ENCODE results near the gene OR51Q1.

Gene OR51Q1, protein sequence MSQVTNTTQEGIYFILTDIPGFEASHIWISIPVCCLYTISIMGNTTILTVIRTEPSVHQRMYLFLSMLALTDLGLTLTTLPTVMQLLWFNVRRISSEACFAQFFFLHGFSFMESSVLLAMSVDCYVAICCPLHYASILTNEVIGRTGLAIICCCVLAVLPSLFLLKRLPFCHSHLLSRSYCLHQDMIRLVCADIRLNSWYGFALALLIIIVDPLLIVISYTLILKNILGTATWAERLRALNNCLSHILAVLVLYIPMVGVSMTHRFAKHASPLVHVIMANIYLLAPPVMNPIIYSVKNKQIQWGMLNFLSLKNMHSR

DNA sequence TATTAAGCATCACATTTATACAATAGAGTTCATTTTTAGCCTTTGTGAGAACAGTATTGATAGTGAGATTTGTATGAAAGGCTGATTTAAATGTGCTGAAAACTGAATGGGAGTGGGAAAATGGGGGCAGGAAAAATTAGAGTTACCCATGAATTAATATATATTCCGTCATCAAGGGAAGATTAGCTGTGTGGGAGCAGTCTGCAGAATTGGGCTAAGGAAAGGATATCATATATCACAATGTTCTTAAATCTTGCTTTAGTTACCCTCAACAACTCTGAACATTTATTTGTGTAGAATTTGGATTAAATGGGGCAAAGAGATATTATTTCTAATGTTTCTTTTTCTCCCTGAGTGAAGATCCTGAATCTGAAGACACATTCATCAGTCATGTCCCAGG lies at the start of gene OR51Q1:
Gene OR51Q1 (plus strand): TSS at position 301 of the 400 bp plus-strand sequence. CDS start 90 bp downstream, at position 391.
- no peak within 1 kb of the TSS for H3K27ac ChIP-seq (ENCODE audit: low read depth, low read length)
- no peaks in the 10 kb centered on the region for H3K4me1 ChIP-seq (ENCODE audit: control insufficient read depth, insufficient read depth, low read length)
- H3K4me3 ChIP-seq (ENCODE audit: low read length): no peak within 1 kb of the TSS
- H3K9ac ChIP-seq (ENCODE audit: low read length): no peak within 1 kb of the TSS
- H3K36me3 ChIP-seq (ENCODE audit: control insufficient read depth, insufficient read depth, low read length): no peaks in the 10 kb centered on the region
- H3K27me3 ChIP-seq (ENCODE audit: control insufficient read depth, insufficient read depth, low read length): no peaks in the 10 kb centered on the region

DNA sequence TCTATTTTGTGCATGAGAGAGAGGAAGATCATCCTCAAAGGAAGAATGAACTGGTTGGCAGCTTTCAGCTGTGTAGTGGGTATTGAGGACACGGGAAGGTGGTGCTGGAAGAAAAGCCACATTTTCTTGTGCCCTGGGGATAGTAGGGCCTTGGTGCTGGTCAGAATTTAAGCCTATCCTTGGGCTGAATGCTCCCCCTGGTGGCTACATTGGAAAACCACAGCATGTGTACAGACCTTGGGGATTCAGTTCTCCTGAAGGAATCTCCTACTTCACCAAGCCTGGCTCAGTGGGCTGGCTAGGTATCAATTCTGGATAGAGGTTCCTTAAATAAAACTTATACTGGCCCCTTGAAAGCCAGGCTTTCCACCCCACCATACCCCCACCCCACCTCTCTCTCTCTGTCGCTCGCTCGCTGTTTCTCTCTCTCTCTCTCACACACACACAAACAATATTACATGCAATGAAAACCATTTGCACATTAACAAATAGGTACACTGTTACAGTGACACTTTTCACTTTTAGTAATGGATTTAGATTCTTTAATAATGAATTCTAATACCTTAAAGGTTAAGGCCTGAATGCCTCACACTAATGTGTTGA lies 41.1 kb upstream of the OR51Q1 start:
- Histone ChIP-seq H3K27me3 (ENCODE audit: control insufficient read depth, insufficient read depth, low read length) (no peaks in the 10 kb centered on the region), H3K27ac (ENCODE audit: low read depth, low read length) (no peak overlapping the region), H3K36me3 (ENCODE audit: control insufficient read depth, insufficient read depth, low read length) (no peaks in the 10 kb centered on the region), H3K9ac (ENCODE audit: low read length) (no peak overlapping the region), H3K4me1 (ENCODE audit: control insufficient read depth, insufficient read depth, low read length) (no peaks in the 10 kb centered on the region), H3K4me3 (ENCODE audit: low read length) (no peak overlapping the region)

DNA sequence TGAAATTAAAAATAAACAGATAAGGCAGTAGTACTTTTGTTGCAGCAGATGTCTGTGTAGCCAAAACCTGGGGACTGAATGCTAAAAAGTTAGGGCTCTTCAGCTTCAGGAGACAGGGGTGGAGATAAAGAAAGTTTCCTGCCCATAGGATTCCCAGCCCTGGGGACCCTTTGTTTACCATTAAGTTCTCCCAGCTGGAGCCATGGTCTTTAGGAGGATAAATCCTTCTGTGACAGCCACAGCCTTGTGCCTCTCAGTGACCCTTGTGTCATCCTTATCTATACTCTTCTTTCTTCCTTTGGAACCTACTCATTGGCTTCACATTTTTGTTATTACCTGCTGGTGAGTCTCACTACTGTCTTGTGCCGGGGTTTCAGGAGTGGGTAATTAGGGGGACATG lies 38.3 kb upstream of the OR51Q1 start, which contains the start of gene OR51M1:
Gene OR51M1 (plus strand): TSS at position 237 of the 400 bp plus-strand sequence. CDS start 5,587 bp downstream, outside the sequence.
- H3K4me3 ChIP-seq (ENCODE audit: low read length): no peak within 1 kb of the TSS

DNA sequence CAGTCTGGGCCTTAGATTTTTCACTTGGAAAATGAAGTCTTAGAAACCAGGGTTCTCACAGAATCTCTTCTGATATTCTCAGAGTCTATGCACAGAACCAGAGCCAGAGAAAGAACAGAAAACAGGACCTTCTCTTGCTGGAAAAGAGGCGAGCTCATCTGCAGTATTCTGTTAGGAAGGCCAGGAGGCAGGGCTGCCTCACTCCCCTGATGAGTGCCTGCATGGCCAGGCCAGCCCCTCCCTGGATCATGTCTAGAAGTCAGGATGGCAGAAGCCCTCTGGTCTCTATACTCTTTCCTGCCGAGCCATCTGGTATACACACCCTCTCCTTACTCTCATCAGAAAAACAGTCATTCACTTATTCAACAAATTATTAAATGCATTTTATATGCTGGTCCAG lies 37.6 kb upstream of the OR51Q1 start:
- H3K27ac ChIP-seq (ENCODE audit: low read depth, low read length): no peak overlapping the region
- H3K4me3 ChIP-seq (ENCODE audit: low read length): no peak overlapping the region
- H3K9ac ChIP-seq (ENCODE audit: low read length): no peak overlapping the region
- no peaks in the 10 kb centered on the region for H3K4me1 ChIP-seq (ENCODE audit: control insufficient read depth, insufficient read depth, low read length)
- H3K27me3 ChIP-seq (ENCODE audit: control insufficient read depth, insufficient read depth, low read length): no peaks in the 10 kb centered on the region
- H3K36me3 ChIP-seq (ENCODE audit: control insufficient read depth, insufficient read depth, low read length): no peaks in the 10 kb centered on the region

More for the DNA sequence above, 38.3 kb upstream of the OR51Q1 start, which contains the start of gene OR51M1:
- no peaks in the 10 kb centered on the region for H3K4me1 ChIP-seq (ENCODE audit: control insufficient read depth, insufficient read depth, low read length)
- H3K9ac ChIP-seq (ENCODE audit: low read length): no peak within 1 kb of the TSS
- no peaks in the 10 kb centered on the region for H3K27me3 ChIP-seq (ENCODE audit: control insufficient read depth, insufficient read depth, low read length)
- no peak within 1 kb of the TSS for H3K27ac ChIP-seq (ENCODE audit: low read depth, low read length)
- no peaks in the 10 kb centered on the region for H3K36me3 ChIP-seq (ENCODE audit: control insufficient read depth, insufficient read depth, low read length)

DNA sequence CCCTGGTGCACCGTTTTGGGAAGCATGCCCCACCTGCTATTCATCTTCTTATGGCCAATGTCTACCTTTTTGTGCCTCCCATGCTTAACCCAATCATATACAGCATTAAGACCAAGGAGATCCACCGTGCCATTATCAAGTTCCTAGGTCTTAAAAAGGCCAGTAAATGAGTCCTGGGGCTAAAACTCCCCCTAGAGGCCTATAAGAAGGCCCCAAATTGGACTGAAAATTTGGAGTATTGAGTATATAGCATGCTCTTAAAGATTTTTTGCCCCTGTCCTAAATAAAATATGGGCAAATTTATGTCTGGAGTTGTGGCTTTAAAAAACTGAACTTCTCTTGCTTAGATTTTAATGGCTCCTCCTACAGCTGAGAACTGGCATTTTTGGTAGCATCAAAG lies 31.7 kb upstream of the OR51Q1 start:
- H3K4me3 ChIP-seq (ENCODE audit: low read length): no peak overlapping the region
- no peak overlapping the region for H3K9ac ChIP-seq (ENCODE audit: low read length)
- H3K27me3 ChIP-seq (ENCODE audit: control insufficient read depth, insufficient read depth, low read length): no peaks in the 10 kb centered on the region
- H3K4me1 ChIP-seq (ENCODE audit: control insufficient read depth, insufficient read depth, low read length): no peaks in the 10 kb centered on the region
- no peak overlapping the region for H3K27ac ChIP-seq (ENCODE audit: low read depth, low read length)
- no peaks in the 10 kb centered on the region for H3K36me3 ChIP-seq (ENCODE audit: control insufficient read depth, insufficient read depth, low read length)

DNA sequence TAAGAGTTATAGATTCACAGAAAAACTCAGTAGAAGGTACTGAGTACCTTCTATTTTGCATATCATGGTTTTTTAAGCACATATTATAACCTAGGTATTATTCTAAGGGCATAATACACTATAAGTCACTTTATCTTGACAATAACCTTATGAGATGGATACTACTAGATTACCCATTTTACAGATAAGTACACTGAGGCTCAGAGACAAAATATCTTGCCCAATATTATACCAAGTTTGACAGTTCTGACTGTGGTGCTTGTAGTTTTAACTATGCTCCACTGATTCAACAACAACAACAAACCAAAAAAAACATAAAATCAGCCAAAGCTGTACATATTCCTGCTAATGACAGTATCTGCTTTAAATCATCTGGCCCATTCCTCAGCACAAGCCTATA lies 27.8 kb upstream of the OR51Q1 start:
- Histone ChIP-seq H3K27ac (ENCODE audit: low read depth, low read length) (no peak overlapping the region), H3K36me3 (ENCODE audit: control insufficient read depth, insufficient read depth, low read length) (no peaks in the 10 kb centered on the region), H3K9ac (ENCODE audit: low read length) (no peak overlapping the region), H3K4me3 (ENCODE audit: low read length) (no peak overlapping the region), H3K4me1 (ENCODE audit: control insufficient read depth, insufficient read depth, low read length) (no peaks in the 10 kb centered on the region), H3K27me3 (ENCODE audit: control insufficient read depth, insufficient read depth, low read length) (no peaks in the 10 kb centered on the region)

DNA sequence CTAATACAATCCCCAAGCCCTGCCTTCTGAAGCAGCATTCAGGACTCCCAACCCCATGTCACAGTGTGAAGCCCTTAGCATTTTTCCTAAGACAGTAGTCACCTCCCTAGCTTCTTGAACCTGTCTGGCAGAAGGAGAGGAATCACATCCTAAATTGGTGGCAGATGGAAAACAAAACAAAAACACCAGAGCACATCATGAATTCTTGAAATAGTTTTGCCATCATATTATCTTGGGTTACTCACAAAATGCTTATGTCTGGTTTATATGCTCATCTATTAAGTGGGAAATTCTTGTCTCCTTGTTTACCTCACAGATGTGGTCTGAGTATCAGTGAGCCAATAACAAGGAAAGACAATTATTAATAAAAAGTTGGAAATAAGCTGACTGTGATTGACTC lies 23.0 kb upstream of the OR51Q1 start:
- H3K36me3 ChIP-seq (ENCODE audit: control insufficient read depth, insufficient read depth, low read length): no peaks in the 10 kb centered on the region
- H3K27me3 ChIP-seq (ENCODE audit: control insufficient read depth, insufficient read depth, low read length): no peaks in the 10 kb centered on the region
- H3K4me1 ChIP-seq (ENCODE audit: control insufficient read depth, insufficient read depth, low read length): no peaks in the 10 kb centered on the region
- H3K4me3 ChIP-seq (ENCODE audit: low read length): no peak overlapping the region
- no peak overlapping the region for H3K9ac ChIP-seq (ENCODE audit: low read length)
- no peak overlapping the region for H3K27ac ChIP-seq (ENCODE audit: low read depth, low read length)

DNA sequence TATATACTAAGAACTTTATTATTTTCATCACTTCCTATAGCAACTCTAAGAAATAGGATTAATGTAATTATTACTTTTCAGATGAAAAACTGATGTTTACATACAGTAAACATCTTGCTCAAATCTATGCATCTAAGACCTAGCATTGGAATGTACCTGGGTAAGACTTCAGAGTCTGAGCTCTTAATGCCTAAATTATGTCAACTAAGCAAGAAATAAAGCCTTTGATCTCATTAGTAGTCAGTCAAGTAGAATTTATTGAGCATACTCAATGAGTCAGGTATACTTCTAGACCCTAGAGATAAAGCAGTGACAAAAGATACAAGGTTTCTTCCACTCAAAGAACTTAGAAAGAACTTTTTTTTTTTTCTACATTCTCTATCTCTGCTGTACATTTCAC lies 16.7 kb upstream of the OR51Q1 start:
- Histone ChIP-seq H3K9ac (ENCODE audit: low read length) (no peak overlapping the region), H3K4me1 (ENCODE audit: control insufficient read depth, insufficient read depth, low read length) (no peaks in the 10 kb centered on the region), H3K27ac (ENCODE audit: low read depth, low read length) (no peak overlapping the region), H3K36me3 (ENCODE audit: control insufficient read depth, insufficient read depth, low read length) (no peaks in the 10 kb centered on the region), H3K27me3 (ENCODE audit: control insufficient read depth, insufficient read depth, low read length) (no peaks in the 10 kb centered on the region), H3K4me3 (ENCODE audit: low read length) (no peak overlapping the region)

DNA sequence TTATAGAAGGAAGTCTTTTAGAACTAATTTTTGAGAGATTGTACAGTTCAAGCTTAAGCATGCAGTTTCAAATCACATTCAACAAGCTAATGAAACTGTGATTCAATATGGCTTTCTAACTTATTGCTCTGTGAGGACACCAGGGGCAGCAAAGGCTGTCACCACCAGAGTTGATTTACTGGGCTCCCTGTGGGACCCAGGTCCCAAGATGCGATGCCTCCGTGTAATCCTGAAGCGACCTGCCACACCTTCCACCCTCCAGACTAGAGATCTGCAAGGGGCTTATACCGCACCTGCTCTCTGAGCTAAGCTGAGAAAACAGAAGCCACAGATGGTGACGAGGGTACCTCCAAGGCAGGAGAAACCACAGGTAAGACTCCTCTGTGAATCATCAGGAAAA lies 918 bp upstream of the OR51Q1 start:
- Histone ChIP-seq H3K27ac (ENCODE audit: low read depth, low read length) (no peak overlapping the region), H3K36me3 (ENCODE audit: control insufficient read depth, insufficient read depth, low read length) (no peaks in the 10 kb centered on the region), H3K4me3 (ENCODE audit: low read length) (no peak overlapping the region), H3K4me1 (ENCODE audit: control insufficient read depth, insufficient read depth, low read length) (no peaks in the 10 kb centered on the region), H3K27me3 (ENCODE audit: control insufficient read depth, insufficient read depth, low read length) (no peaks in the 10 kb centered on the region), H3K9ac (ENCODE audit: low read length) (no peak overlapping the region)

DNA sequence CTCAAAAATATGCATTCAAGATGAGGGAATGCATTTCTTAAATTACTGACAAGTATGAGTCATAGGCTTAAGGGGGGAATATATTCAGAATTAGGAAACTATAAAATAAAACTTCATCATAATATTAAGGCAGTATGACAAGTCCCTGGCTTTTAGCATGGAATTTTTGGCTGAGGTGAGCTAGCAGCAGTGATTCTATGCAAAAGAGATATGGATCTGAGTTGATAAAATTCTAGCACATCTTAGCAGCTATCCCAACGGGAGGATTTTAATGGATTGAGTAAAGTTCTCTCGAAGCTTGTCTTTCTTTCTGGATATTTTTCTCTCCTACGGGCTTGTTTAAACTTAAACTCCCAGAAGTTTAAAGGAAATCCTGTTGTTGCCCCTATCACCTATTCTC lies 1.2 kb downstream of the OR51Q1 start:
- Histone ChIP-seq H3K36me3 (ENCODE audit: control insufficient read depth, insufficient read depth, low read length) (no peaks in the 10 kb centered on the region), H3K27ac (ENCODE audit: low read depth, low read length) (no peak overlapping the region), H3K4me3 (ENCODE audit: low read length) (no peak overlapping the region), H3K9ac (ENCODE audit: low read length) (no peak overlapping the region), H3K4me1 (ENCODE audit: control insufficient read depth, insufficient read depth, low read length) (no peaks in the 10 kb centered on the region), H3K27me3 (ENCODE audit: control insufficient read depth, insufficient read depth, low read length) (no peaks in the 10 kb centered on the region)

DNA sequence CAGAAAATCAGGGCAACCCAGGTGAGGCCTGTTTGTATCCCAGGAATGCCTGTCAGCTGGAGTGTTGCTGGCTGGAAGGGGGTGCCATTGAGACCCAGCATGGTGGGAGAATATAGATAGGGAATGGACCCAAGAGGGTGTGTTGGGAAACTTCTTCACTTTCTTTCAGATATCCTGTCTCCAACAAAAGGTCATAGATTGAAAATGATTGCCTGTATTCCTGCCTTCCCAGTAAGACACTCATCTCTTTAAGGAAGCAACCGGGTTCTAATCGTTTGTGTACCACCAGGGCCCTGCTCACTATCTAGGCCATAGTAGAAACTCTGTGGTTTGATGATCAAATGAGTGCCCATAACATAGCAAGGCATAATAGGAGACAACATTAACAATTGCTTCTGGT lies 19.5 kb downstream of the OR51Q1 start, which contains the start of gene OR51I1:
Gene OR51I1 (minus strand): TSS at position 101 of the 400 bp plus-strand sequence. CDS start 0 bp downstream, at position 101.
- H3K9ac ChIP-seq (ENCODE audit: low read length): no peak within 1 kb of the TSS
- H3K27ac ChIP-seq (ENCODE audit: low read depth, low read length): no peak within 1 kb of the TSS
- H3K4me1 ChIP-seq (ENCODE audit: control insufficient read depth, insufficient read depth, low read length): no peaks in the 10 kb centered on the region
- H3K4me3 ChIP-seq (ENCODE audit: low read length): no peak within 1 kb of the TSS
- no peaks in the 10 kb centered on the region for H3K27me3 ChIP-seq (ENCODE audit: control insufficient read depth, insufficient read depth, low read length)
- H3K36me3 ChIP-seq (ENCODE audit: control insufficient read depth, insufficient read depth, low read length): no peaks in the 10 kb centered on the region

DNA sequence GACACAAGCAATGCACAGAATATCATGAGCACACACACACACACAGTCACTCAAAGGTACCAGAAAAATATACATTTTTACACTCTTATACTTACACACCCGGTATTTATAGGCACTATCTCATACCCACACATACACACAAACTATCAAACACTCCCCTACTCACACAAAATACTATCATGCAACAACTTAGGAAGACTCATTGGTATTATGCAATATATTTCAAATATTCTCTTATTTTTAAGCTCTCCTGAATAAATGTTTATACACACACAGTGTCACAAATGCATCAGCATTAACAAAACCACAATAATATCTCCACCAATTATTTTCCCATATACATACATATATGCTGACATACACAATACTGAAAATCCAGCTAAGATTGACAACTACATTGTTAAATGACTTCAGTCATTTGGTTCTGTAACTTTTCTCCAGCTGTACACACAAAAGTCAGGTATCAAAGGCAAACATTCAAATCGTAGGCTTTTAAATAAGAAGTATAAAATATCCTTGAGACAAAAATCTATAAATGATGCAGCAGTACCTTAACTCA lies 22.0 kb downstream of the OR51Q1 start:
- Histone ChIP-seq H3K27me3 (ENCODE audit: control insufficient read depth, insufficient read depth, low read length) (no peaks in the 10 kb centered on the region), H3K4me1 (ENCODE audit: control insufficient read depth, insufficient read depth, low read length) (no peaks in the 10 kb centered on the region), H3K27ac (ENCODE audit: low read depth, low read length) (no peak overlapping the region), H3K4me3 (ENCODE audit: low read length) (no peak overlapping the region), H3K9ac (ENCODE audit: low read length) (no peak overlapping the region), H3K36me3 (ENCODE audit: control insufficient read depth, insufficient read depth, low read length) (no peaks in the 10 kb centered on the region)

Data from rectal smooth muscle tissue (tissue), 1 donor.